ENCODE results near the gene BCKDHB. TPM values are rescaled to one million over a fixed set of nuclear protein-coding genes. Genes with fewer than 3 reads are reported as not detected.

The BCKDHB gene
- total and polyA plus RNA-seq, 10 donors = 6.3 to 16.4 (median 11.0) TPM

- WGBS, 5 donors = 42 to 71% (median 51%) methylated on average over 3 of the region's 3 CpGs
- Histone ChIP-seq H3K27me3 (replicated peaks in 1 of 7) (no peaks in the 10 kb centered on the region), H3K27ac (no peak overlapping the region), H3K9me3 (no peaks in the 10 kb centered on the region), H3K36me3 (peaks cover 0 to 24% (median 3%) of the 10 kb centered on the region in 6 donors), H3K4me3 (no peak overlapping the region), H3K4me1 (no peaks in the 10 kb centered on the region)
- DNase-seq = no peak
- intact Hi-C loops (cut with DNase I; ENCODE audit: low total_unique reads) = no loop called here
- TF ChIP-seq CTCF (IDR thresholded peaks at IDR 0.05 in 8 of 11, conservative IDR thresholded peaks at IDR 0.05 in 3 of 11) = no peak
- TF ChIP-seq POLR2AphosphoS5 (IDR thresholded peaks at IDR 0.05) = no peak
- no peak for TF ChIP-seq POLR2A (IDR thresholded peaks at IDR 0.05)
These were observed 68.6 kb downstream of the BCKDHB start for GRCh38 chr6:80174900-80175572.

GRCh38 chr6:80179695-80180094 lies 73.2 kb downstream of the BCKDHB start:
- WGBS, 5 donors = 20 to 82% (median 42%) methylated on average over 1 of the region's 1 CpG
- Histone ChIP-seq H3K9me3 (peaks cover 0 to 9% (median under 1%) of the 10 kb centered on the region in 8 donors), H3K36me3 (peaks cover 0 to 4% (median 0%) of the 10 kb centered on the region in 6 donors), H3K27me3 (replicated peaks in 1 of 7) (no peaks in the 10 kb centered on the region), H3K27ac (no peak overlapping the region), H3K4me3 (no peak overlapping the region), H3K4me1 (no peaks in the 10 kb centered on the region)
- intact Hi-C loops (cut with DNase I; ENCODE audit: low total_unique reads) = no loop called here
- TF ChIP-seq POLR2A (IDR thresholded peaks at IDR 0.05) (no peak), POLR2AphosphoS5 (IDR thresholded peaks at IDR 0.05) (no peak), CTCF (IDR thresholded peaks at IDR 0.05 in 8 of 11, conservative IDR thresholded peaks at IDR 0.05 in 3 of 11) (no peak)
- no peak for DNase-seq

GRCh38 chr6:80181352-80182081 lies 75.0 kb downstream of the BCKDHB start:
- no peak for DNase-seq
- intact Hi-C loops (cut with DNase I; ENCODE audit: low total_unique reads) = no loop called here
- H3K27me3 ChIP-seq (replicated peaks in 1 of 7) = no peaks in the 10 kb centered on the region
- H3K9me3 ChIP-seq = peaks cover 0 to 12% (median 4%) of the 10 kb centered on the region in 8 donors
- no peak overlapping the region for H3K4me3 ChIP-seq
- 87 to 98% (median 93%) methylated on average over 4 of the region's 4 CpGs for WGBS, 5 donors
- H3K36me3 ChIP-seq = no peaks in the 10 kb centered on the region
- TF ChIP-seq CTCF (IDR thresholded peaks at IDR 0.05 in 8 of 11, conservative IDR thresholded peaks at IDR 0.05 in 3 of 11) = no peak
- no peak for TF ChIP-seq POLR2A (IDR thresholded peaks at IDR 0.05)
- H3K4me1 ChIP-seq = no peaks in the 10 kb centered on the region
- no peak overlapping the region for H3K27ac ChIP-seq

- H3K27ac ChIP-seq = no peak overlapping the region
- peaks cover 0 to 3% (median 0%) of the 10 kb centered on the region in 6 donors for H3K36me3 ChIP-seq
- no peaks in the 10 kb centered on the region for H3K27me3 ChIP-seq (replicated peaks in 1 of 7)
- no peak for TF ChIP-seq POLR2AphosphoS5 (IDR thresholded peaks at IDR 0.05)
- no peak for TF ChIP-seq POLR2A (IDR thresholded peaks at IDR 0.05)
- no peak for TF ChIP-seq CTCF (IDR thresholded peaks at IDR 0.05 in 8 of 11, conservative IDR thresholded peaks at IDR 0.05 in 3 of 11)
- peaks cover 0 to 12% (median 4%) of the 10 kb centered on the region in 8 donors for H3K9me3 ChIP-seq
- intact Hi-C loops (cut with DNase I; ENCODE audit: low total_unique reads) = no loop called here
- 90 to 100% (median 98%) methylated on average over 1 of the region's 1 CpG for WGBS, 5 donors
- no peak overlapping the region for H3K4me3 ChIP-seq
- no peaks in the 10 kb centered on the region for H3K4me1 ChIP-seq
- DNase-seq = no peak
These were observed 75.8 kb downstream of the BCKDHB start for GRCh38 chr6:80182308-80182707.
